Activated CD4-positive, alpha-beta T cell treated with anti-CD3 and anti-CD28 coated beads, Interleukin-2, amount 50 U/mL, for 4 hours (primary cell): Measurements from ENCODE around the gene TMCC1.
"Not testable (repeated sequence)": the region's sequence is repeated elsewhere in the genome, so short reads cannot be mapped to it uniquely, and the experiment has no call there.

Source experiments
- DNase-seq, 2 experiments: peaks; one replicate each; pipeline ENCODE4 v3.0.0-alpha.2; 2020

TMCC1 gene

DNA sequence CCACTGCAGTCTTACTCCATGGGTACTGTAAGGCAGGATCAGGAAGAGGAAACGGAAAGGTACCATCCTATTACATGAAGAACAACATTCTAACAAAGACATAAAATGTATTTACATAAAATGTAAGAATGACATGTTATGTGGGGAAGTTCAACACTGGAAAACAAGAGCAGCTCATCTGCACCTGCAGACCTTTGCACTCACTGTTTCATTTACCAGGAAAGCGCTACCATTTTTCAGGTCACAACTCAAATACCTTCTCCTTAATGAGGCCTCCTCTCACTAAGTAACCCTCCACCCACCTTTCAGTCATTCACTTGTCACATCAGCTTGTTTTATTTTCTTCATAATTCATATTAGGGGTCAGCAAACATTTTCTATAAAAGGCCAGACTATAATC is 2.6 kb downstream of the TMCC1 start:
- DNase-seq: no peak

- no peak for DNase-seq
Observed at GRCh38 chr3:129890125-129890524, 3.4 kb downstream of the TMCC1 start.

DNA sequence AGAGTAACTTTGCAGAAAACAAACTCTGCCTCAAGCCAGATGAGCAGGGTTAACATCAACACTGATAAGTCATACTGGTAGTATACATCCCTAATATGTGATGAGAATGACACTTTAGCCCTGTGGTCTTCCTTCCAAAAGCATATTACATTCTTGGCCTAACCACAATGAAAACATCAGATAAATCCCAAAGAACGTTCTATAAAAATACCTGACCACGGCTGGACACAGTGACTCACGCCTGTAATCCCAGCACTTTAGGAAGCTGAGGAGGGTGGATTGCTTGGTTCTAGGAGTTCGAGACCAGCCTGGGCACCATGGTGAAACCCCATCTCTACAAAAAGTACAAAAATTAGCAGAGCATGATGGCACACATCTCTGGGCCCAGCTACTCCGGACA is 4.7 kb downstream of the TMCC1 start:
- no peak for DNase-seq

GRCh38 chr3:129881261-129881660 is 12.2 kb downstream of the TMCC1 start:
- no peak for DNase-seq

DNA sequence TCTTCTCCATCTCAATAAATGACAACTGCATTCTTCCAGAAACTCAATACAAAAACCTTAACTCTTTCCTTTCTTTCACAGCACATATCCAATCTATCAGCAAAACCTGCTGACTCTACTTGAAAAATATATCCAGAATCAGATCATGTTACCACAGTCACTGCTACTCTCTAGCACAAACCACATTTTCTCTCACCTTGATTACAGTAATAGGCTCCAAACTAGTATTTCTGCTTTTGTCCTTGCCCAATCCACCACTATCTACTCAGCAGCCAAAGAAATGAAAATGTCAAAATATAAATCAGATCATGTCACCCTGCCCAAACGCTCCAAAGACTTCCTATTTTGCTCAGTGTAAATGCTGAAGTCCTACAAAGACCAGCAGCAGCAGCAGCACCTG is 15.2 kb downstream of the TMCC1 start:
- no peak for DNase-seq

- DNase-seq: not testable (repeated sequence)
Observed at GRCh38 chr3:129874479-129874878, 19.0 kb downstream of the TMCC1 start.

DNA sequence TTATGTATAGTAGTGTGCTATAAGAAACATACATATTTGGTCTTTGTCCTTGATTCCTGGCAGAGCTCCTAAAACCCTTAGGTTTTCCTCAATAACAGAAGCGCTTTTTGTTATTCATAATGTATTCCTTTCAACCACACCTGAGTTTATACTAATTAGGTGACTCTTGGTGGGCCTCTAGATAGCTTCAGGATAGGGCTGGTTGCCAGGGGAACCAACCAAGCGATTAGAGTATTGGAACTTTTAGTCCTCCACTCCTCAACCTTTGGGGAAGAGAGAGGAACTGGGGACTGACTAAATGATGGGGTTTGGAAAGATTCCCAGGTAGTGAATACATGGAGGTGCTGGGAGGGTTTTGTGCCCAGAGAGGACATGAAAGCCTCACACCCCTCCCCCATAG is 24.6 kb downstream of the TMCC1 start:
- no peak for DNase-seq

GRCh38 chr3:129867506-129868124 is 25.9 kb downstream of the TMCC1 start:
- no peak for DNase-seq

DNA sequence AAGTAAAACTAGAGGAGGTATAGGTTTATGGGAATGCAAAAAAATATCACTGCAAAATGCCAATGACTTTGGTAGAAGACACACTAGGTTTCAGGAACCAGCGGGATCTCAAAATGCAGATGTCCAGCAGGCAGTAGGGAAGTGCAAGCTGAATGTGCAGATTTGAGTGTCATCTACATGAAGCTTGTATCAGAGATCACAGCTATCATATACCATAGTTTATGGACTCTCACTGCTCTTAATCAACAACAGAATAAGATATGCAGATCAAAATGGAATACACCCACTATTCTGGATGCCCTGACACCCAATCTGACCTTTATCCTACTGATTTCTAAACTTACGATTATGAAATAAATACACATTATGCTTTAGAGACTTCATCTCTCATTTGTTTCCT is 27.7 kb downstream of the TMCC1 start:
- DNase-seq: no peak

GRCh38 chr3:129864519-129864918 is 29.0 kb downstream of the TMCC1 start:
- no peak for DNase-seq

- no peak for DNase-seq
Observed at GRCh38 chr3:129859272-129859671, 34.2 kb downstream of the TMCC1 start.

- no peak for DNase-seq
Observed at GRCh38 chr3:129857899-129858298, 35.6 kb downstream of the TMCC1 start.

- not testable (repeated sequence) for DNase-seq
Observed at GRCh38 chr3:129856790-129857189, 36.7 kb downstream of the TMCC1 start.

DNA sequence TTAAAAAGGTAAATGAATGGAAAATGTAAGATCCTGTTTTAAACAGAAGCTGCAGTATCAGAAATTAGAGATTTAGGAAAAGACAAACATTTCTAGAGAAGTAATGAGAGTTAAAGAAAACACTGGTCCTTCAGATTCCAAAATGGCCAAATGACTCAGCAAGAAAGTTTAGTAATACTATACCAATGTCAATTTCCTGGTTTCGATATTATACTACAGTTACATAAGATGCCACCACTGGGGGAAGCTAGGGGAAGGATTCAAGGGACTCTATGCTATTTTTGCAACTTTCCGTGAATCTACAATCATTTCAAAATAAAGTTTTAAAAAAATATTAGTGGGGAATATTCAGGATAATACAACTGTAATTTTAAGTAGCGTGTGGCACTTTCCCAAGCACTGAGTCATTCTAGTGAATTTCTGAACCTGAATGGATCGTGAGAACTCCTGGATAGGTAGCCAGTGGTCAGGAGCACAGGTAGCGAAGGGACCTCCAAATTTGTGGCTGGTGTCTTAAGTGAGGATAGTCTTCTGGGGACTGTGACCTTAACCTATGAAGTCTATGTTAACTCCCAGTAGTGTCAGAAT is 37.6 kb downstream of the TMCC1 start:
- DNase-seq: no peak

DNA sequence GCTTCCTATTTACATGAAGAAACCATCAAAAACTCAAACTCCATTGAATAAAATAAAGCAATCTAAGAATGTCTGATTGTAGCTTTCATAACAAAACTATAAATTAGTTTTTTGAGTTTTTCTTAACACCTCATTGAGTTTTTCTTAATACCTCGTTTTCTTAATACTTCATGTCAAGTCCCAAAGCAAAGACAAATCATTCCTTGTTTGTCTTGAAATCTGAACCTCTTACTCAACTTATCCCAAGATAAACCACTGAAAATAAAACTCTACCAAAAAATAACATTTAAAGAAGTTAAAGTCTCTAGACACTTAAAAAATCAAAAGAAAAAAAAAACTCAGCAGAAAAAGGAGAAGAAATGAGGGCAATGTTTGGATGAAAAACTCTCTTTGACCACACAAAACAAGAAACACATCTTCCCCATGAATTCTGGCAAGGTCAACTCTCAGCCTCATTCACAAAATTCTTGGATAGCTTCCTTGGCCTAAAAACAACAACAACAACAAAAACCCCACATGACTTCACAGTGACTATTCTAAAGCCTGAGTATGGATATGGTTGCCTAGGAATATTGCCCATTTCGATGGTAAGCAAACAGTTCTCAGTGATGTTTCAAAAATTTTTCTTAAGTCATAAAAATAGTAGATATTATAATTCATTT is 38.2 kb downstream of the TMCC1 start:
- no peak for DNase-seq

GRCh38 chr3:129854460-129854859 is 39.1 kb downstream of the TMCC1 start:
- DNase-seq: no peak

DNA sequence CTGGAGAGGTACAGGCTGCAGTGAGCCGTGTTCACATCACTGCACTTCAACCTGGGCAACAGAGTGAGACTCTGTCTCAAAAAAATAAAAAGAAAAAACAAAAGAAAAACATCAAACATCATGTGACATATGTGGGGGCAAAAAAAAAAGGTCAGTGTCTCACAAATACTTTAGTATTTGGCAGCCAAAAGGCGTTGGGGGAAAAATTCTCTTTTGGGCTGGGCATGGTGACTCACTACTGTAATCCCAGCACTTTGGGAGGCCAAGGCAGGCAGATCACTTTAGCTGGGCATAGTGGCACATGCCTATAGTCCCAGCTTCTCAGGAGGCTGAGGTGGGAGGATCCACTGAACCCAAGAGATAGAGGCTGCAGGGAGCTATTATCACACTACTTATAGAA is 47.6 kb downstream of the TMCC1 start:
- no peak for DNase-seq

GRCh38 chr3:129840707-129841360 is 52.7 kb downstream of the TMCC1 start:
- no peak for DNase-seq

- DNase-seq: no peak
Observed at GRCh38 chr3:129838086-129838485, 55.4 kb downstream of the TMCC1 start.

GRCh38 chr3:129837065-129837642 is 56.4 kb downstream of the TMCC1 start:
- no peak for DNase-seq

DNA sequence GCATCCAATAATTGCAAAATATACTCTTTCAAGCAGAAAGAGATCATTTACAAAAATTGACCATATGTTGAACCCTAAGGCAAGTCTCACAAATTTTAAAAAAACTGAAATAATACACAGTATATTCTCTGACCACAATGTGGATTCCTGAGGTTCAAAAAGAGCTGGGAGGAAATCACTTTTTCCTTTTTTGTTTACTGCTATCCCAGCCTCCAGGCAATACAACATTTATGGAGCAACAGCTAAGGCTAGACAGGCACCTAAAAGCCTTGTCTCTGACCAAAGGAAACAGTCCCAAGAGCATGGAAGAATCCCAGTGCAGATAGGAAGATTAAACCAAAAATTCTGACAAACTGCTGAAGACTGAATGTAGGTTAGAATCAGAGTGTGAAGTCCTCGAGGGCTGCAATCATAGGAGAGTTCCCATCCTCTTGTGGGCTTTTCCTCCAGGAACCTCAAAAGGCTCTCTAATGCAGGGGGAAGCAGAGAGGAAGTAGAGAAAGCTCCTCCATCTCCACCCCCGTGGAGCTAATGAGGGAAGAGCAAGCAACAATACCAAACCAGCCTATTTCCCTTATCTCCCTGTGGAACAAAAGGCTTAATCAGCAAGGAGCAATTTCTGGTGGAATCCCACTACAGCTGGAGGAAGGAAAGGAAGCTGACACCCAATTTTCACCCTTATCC is 57.0 kb downstream of the TMCC1 start:
- no peak for DNase-seq

- no peak for DNase-seq
Observed at GRCh38 chr3:129835198-129835597, 58.3 kb downstream of the TMCC1 start.

- no peak for DNase-seq
Observed at GRCh38 chr3:129834580-129834979, 58.9 kb downstream of the TMCC1 start.
